ENCODE results near the gene VSTM4. TPM values are rescaled to one million over a fixed set of nuclear protein-coding genes. Genes with fewer than 3 reads are reported as not detected.

The VSTM4 gene
- total RNA-seq, 3 donors from 2014 or later (not counting 1 experiment from before 2014, with no cell fraction given): 0.38 to 0.57 (median 0.45) TPM

DNA sequence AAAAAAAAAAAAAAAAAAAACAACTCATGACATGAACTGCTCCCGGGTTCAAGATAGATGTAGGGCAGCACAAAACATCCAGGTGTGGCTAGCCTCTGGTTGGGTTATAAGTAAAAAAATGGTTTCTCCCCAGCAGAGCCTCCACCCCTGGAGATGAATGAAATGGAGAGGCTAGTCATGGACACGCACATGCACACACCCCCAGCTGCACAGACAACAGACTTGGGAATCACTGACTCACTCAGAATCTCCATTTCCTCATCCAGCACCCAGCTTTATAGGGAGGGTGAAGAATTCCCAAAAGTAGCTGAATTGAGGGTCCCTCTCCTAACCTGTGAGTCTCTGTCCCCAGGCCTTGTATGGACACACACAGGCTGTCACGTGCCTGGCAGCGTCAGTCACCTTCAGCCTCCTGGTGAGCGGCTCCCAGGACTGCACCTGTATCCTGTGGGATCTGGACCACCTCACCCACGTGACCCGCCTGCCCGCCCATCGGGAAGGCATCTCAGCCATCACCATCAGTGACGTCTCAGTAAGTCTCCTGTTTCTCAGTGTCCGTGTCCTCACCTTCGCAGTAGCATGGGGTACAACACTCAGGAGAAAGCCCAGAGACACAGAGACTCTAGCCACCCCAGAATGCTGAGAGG is 140.7 kb downstream of the VSTM4 start:
- H3K4me3 Mint-ChIP-seq: no peak overlapping the region
- H3K27ac ChIP-seq (ENCODE audit: low read length): no peak overlapping the region
- 93% methylated on average over 11 of the region's 12 CpGs for WGBS (ENCODE audit: insufficient coverage)
- ATAC-seq: no peak
- no peaks in the 10 kb centered on the region for H3K9me3 Mint-ChIP-seq
- no peaks in the 10 kb centered on the region for H3K4me1 ChIP-seq (ENCODE audit: control insufficient read depth, insufficient read depth, low read length)
- peaks cover 4 to 14% of the 10 kb centered on the region in 2 donors for H3K27me3 Mint-ChIP-seq (ENCODE audit: low read depth in 2 of 2)
- no peaks in the 10 kb centered on the region for H3K36me3 Mint-ChIP-seq
- no peaks in the 10 kb centered on the region for H3K36me3 ChIP-seq (ENCODE audit: control insufficient read depth, insufficient read depth, low read length)
- DNase-seq: no peak
- TF ChIP-seq, protein P1, sequence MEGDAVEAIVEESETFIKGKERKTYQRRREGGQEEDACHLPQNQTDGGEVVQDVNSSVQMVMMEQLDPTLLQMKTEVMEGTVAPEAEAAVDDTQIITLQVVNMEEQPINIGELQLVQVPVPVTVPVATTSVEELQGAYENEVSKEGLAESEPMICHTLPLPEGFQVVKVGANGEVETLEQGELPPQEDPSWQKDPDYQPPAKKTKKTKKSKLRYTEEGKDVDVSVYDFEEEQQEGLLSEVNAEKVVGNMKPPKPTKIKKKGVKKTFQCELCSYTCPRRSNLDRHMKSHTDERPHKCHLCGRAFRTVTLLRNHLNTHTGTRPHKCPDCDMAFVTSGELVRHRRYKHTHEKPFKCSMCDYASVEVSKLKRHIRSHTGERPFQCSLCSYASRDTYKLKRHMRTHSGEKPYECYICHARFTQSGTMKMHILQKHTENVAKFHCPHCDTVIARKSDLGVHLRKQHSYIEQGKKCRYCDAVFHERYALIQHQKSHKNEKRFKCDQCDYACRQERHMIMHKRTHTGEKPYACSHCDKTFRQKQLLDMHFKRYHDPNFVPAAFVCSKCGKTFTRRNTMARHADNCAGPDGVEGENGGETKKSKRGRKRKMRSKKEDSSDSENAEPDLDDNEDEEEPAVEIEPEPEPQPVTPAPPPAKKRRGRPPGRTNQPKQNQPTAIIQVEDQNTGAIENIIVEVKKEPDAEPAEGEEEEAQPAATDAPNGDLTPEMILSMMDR (IDR thresholded peaks at IDR 0.05): no peak
- no peak overlapping the region for H3K27ac Mint-ChIP-seq
- no peaks in the 10 kb centered on the region for H3K9me3 ChIP-seq (ENCODE audit: control insufficient read depth, insufficient read depth, low read length)
- no peaks in the 10 kb centered on the region for H3K27me3 ChIP-seq (ENCODE audit: control insufficient read depth, insufficient read depth, low read length)
- H3K4me3 ChIP-seq (ENCODE audit: low read length): no peak overlapping the region
- intact Hi-C loops (cut with micrococcal nuclease): no loop called here
- no peaks in the 10 kb centered on the region for H3K4me1 Mint-ChIP-seq

DNA sequence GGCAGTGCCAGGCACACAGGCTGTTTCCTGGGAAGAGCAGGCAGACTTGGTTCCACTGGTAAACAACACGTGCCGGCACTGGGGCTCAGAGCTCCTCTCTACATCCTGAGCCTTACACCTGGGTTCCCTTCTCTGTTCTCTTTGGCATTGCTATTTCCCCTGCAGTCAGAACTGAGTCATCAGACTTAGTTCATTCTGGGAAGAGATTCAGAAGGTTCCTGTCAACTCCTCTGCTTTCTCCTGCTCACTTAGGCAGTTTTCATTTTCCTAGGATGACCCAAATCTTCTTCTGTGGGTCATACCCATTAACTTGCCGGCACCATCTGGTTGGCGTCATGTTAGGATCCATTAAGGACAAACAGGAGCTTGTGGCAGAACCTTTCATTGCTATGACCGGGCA is 142.3 kb downstream of the VSTM4 start:
- TF ChIP-seq, protein P1 (IDR thresholded peaks at IDR 0.05): no peak
- no peak for DNase-seq
- H3K27ac ChIP-seq (ENCODE audit: low read length): no peak overlapping the region
- 88% methylated on average over 5 of the region's 5 CpGs for WGBS (ENCODE audit: insufficient coverage)
- no peaks in the 10 kb centered on the region for H3K27me3 ChIP-seq (ENCODE audit: control insufficient read depth, insufficient read depth, low read length)
- H3K9me3 ChIP-seq (ENCODE audit: control insufficient read depth, insufficient read depth, low read length): no peaks in the 10 kb centered on the region
- Mint-ChIP-seq H3K4me3 (no peak overlapping the region), H3K4me1 (no peaks in the 10 kb centered on the region), H3K27ac (no peak overlapping the region), H3K27me3 (ENCODE audit: low read depth in 2 of 2) (peaks cover 4 to 14% of the 10 kb centered on the region in 2 donors), H3K36me3 (no peaks in the 10 kb centered on the region), H3K9me3 (no peaks in the 10 kb centered on the region)
- no peaks in the 10 kb centered on the region for H3K36me3 ChIP-seq (ENCODE audit: control insufficient read depth, insufficient read depth, low read length)
- ATAC-seq: no peak
- no peak overlapping the region for H3K4me3 ChIP-seq (ENCODE audit: low read length)
- intact Hi-C loops (cut with micrococcal nuclease): no loop called here
- no peaks in the 10 kb centered on the region for H3K4me1 ChIP-seq (ENCODE audit: control insufficient read depth, insufficient read depth, low read length)

DNA sequence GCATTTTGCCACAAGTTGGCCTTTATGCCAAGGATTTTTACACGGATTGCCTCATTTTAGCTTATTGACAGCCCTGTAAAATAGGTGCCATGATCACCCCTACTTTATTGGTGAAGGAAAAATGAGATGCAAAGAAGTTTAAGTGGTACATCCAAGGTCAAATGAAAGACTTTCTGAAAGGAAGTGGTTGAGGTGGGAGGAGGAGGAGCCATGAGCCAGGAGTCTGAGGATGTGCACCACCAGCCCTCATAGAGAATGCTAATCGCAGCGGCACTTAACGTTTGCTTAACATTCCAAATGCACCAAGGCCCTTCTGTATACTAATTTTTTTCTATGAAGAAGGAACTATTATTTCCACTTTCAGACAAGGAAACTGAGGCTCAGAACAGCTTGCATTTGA is 144.7 kb downstream of the VSTM4 start:
- intact Hi-C loops (cut with micrococcal nuclease): no loop called here
- ATAC-seq (no peak), DNase-seq (no peak)
- no peaks in the 10 kb centered on the region for H3K4me1 ChIP-seq (ENCODE audit: control insufficient read depth, insufficient read depth, low read length)
- no peaks in the 10 kb centered on the region for H3K27me3 ChIP-seq (ENCODE audit: control insufficient read depth, insufficient read depth, low read length)
- TF ChIP-seq, protein P1 (IDR thresholded peaks at IDR 0.05): no peak
- no peak overlapping the region for H3K27ac ChIP-seq (ENCODE audit: low read length)
- no peak overlapping the region for H3K4me3 ChIP-seq (ENCODE audit: low read length)
- Mint-ChIP-seq H3K27ac (no peak overlapping the region), H3K27me3 (ENCODE audit: low read depth in 2 of 2) (peaks cover 3 to 14% of the 10 kb centered on the region in 2 donors), H3K4me3 (no peak overlapping the region), H3K36me3 (no peaks in the 10 kb centered on the region), H3K4me1 (no peaks in the 10 kb centered on the region), H3K9me3 (no peaks in the 10 kb centered on the region)
- no peaks in the 10 kb centered on the region for H3K9me3 ChIP-seq (ENCODE audit: control insufficient read depth, insufficient read depth, low read length)
- 96% methylated on average over 3 of the region's 4 CpGs for WGBS (ENCODE audit: insufficient coverage)
- H3K36me3 ChIP-seq (ENCODE audit: control insufficient read depth, insufficient read depth, low read length): no peaks in the 10 kb centered on the region

DNA sequence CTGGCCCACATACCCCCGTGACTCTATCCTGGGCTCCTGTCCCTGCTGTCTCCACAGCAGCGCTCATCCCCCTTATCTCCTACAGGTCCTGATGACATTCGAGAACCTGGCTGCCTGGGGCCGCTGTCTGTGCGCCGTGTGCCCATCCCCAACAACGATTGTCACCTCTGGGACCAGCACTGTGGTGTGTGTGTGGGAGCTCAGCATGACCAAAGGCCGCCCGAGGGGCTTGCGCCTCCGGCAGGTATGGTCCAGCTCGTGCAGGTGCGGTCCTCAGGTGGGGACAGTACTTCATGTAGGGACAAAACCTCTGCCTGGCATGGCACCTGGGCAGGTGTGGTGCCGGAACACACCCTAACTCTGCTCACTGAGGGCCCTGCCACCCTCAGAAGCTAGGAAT is 145.3 kb downstream of the VSTM4 start:
- WGBS (ENCODE audit: insufficient coverage): 95% methylated on average over 14 of the region's 14 CpGs
- H3K27me3 ChIP-seq (ENCODE audit: control insufficient read depth, insufficient read depth, low read length): no peaks in the 10 kb centered on the region
- H3K9me3 ChIP-seq (ENCODE audit: control insufficient read depth, insufficient read depth, low read length): no peaks in the 10 kb centered on the region
- Mint-ChIP-seq H3K27me3 (ENCODE audit: low read depth in 2 of 2) (peaks cover 0 to 14% of the 10 kb centered on the region in 2 donors), H3K9me3 (no peaks in the 10 kb centered on the region), H3K4me1 (no peaks in the 10 kb centered on the region), H3K27ac (no peak overlapping the region), H3K36me3 (no peaks in the 10 kb centered on the region), H3K4me3 (no peak overlapping the region)
- no peak overlapping the region for H3K27ac ChIP-seq (ENCODE audit: low read length)
- H3K36me3 ChIP-seq (ENCODE audit: control insufficient read depth, insufficient read depth, low read length): no peaks in the 10 kb centered on the region
- ATAC-seq (no peak), DNase-seq (no peak)
- no peaks in the 10 kb centered on the region for H3K4me1 ChIP-seq (ENCODE audit: control insufficient read depth, insufficient read depth, low read length)
- intact Hi-C loops (cut with micrococcal nuclease): no loop called here
- TF ChIP-seq, protein P1 (IDR thresholded peaks at IDR 0.05): no peak
- H3K4me3 ChIP-seq (ENCODE audit: low read length): no peak overlapping the region
